Ovary (tissue), 9 donors: ENCODE results near the gene SGK2. TPM values are rescaled to one million over a fixed set of nuclear protein-coding genes. Genes with fewer than 3 reads are reported as not detected.
A peak's percentile ranks its signal among the peaks of the same experiment; 100 is the strongest.
"Not testable (repeated sequence)": the region's sequence is repeated elsewhere in the genome, so short reads cannot be mapped to it uniquely, and the experiment has no call there.

Experiments
- DNase-seq, 5 donors: peaks; one replicate each; pipeline ENCODE4 v3.0.0-alpha.2; 2019 to 2020
- H3K27ac ChIP-seq, 2 donors: fragments of 200-600 bp; one replicate each; pipeline versions ENCODE4 v1.5.1 to v1.8.0; 2019 to 2022
- H3K27me3 ChIP-seq: fragments of 200-600 bp; one replicate; pipeline ENCODE4 v1.8.0; 2022
- H3K36me3 ChIP-seq: fragments of 200-600 bp; sonication (generic); one replicate; pipeline ENCODE4 v1.5.1; 2019
- H3K4me1 ChIP-seq: one replicate; pipeline ENCODE4 v1.8.1; 2013; ENCODE audit warnings: mild to moderate bottlenecking, moderate library complexity; ENCODE audit not compliant: insufficient read depth
- H3K4me3 ChIP-seq: fragments of 200-600 bp; sonication (generic); one replicate; pipeline ENCODE4 v1.5.1; 2017
- H3K9me3 ChIP-seq, 2 donors: fragments of 200-600 bp in 1 of 2; sonication (generic) in 1 of 2; one replicate each; pipeline versions ENCODE4 v1.5.1 to v1.8.1; 2013 to 2019; ENCODE audit warnings: mild to moderate bottlenecking in 1 of 2, moderate library complexity in 1 of 2
- CTCF ChIP-seq, 3 donors: fragments of 450-650 bp in 2 of 3; fragments of 200-600 bp in 1 of 3; IDR thresholded peaks; one replicate each; pipeline versions ENCODE4 v1.5.1 to v1.8.0; 2016 to 2022; ENCODE audit warnings: antibody characterized with exemption in 3 of 3, mild to moderate bottlenecking in 1 of 3
- EP300 ChIP-seq: sonication (generic); formaldehyde crosslinking; IDR thresholded peaks from one replicate; pipeline ENCODE4 v1.6.1; 2017; ENCODE audit warnings: antibody characterized with exemption
- POLR2A ChIP-seq: fragments of 450-650 bp; IDR thresholded peaks from one replicate; pipeline ENCODE4 v1.6.1; 2017; ENCODE audit warnings: antibody characterized with exemption, mild to moderate bottlenecking, moderate library complexity
- WGBS, 3 donors: extraction: QIAGEN DNeasy Blood & Tissue Kit in 1 of 3; methylation state at CpG; one replicate each; pipeline versions ENCODE4 v1.1.5 to v1.1.7; 2013 to 2017; 5-methylcytosine and 5-hydroxymethylcytosine counted together
- intact Hi-C, 4 donors: fragments of 100-400 bp; cut with DNase I; formaldehyde crosslinking; loops; one replicate each; pipeline versions ENCODE4 v1.11.0 to v1.15.1; 2022 to 2023
- polyA plus RNA-seq, 2 donors: library from polyadenylated mRNA; stranded (reverse); fragments of 200-250 nt in 1 of 2; fragments of 350-450 nt in 1 of 2; fragmentation: Illumina TruSeq in 1 of 2; extraction: RNeasy Lipid Tissue Mini Kit (QIAGEN cat#74804) in 1 of 2; gene quantifications; one replicate each; pipeline ENCODE4 v1.2.3, GENCODE V29; 2013 to 2014
- total RNA-seq, 7 donors: library from RNA; depleted of rRNA in 2 of 7; stranded (reverse); fragments of >200 nt in 2 of 7; fragmentation: NEBNext Ultra II Directional in 3 of 7; extraction: Animal tissue kit (Norgen Biotek cat#: 25700) in 3 of 7; gene quantifications; one replicate each; pipeline versions ENCODE4 v1.1.0 to v1.2.4, GENCODE V29; 2016 to 2023
- donor health status: DM: no; HTN: no; CAD: no; lungs with moderate emphysema.
- donor health status: DM: no; HTN: no; CAD: no.
- donor health status: Bipolar disorder and iron deficiency.
- donor health status: DM: yes; HTN: yes; CAD: no.
- donor health status: DM: no; HTN: no; CAD: no.
- donor health status: DM: yes; HTN: yes; CAD: no.

The SGK2 gene
- total and polyA plus RNA-seq, 9 donors: 1.2 to 4.5 (median 2.2) TPM

GRCh38 chr20:43590392-43591303 lies 31.8 kb downstream of the SGK2 start, which contains the start of gene IFT52:
TSS of gene IFT52 (plus strand) at chr20:43590937. CDS start at chr20:43594699, 3,762 bp downstream.
- Histone ChIP-seq H3K27me3 (no peaks in the 10 kb centered on the region), H3K9me3 (no peaks in the 10 kb centered on the region), H3K4me3 (peak within 1 kb of the TSS; percentile 94), H3K36me3 (no peaks in the 10 kb centered on the region), H3K4me1 (no peaks in the 10 kb centered on the region), H3K27ac (peak within 1 kb of the TSS; percentile 26 to 66)
- TF ChIP-seq POLR2A: peak; percentile 60
- TF ChIP-seq CTCF (IDR thresholded peaks at IDR 0.05): peak in 1 of 3 donors; percentile 9
- no peak for TF ChIP-seq EP300
- intact Hi-C loops: loop anchor here in 1 of 4 donors (10.0 kb wide), 2 partner anchors 56 to 1164 kb away; no protein-coding TSS in a partner anchor
- 0 to 1% (median 0%) methylated on average over 54 to 68 of the region's 68 CpGs for WGBS, 3 donors
- DNase-seq: peak; percentile 90 to 94 (median 93)

- intact Hi-C loops, H3K27me3 ChIP-seq, H3K4me1 ChIP-seq, H3K4me3 ChIP-seq, H3K36me3 ChIP-seq, DNase-seq, H3K9me3 ChIP-seq, H3K27ac ChIP-seq: not testable (repeated sequence)
- 84 to 91% (median 85%) methylated on average over 8 of the region's 8 CpGs for WGBS, 3 donors
Measured at GRCh38 chr20:43601960-43602359, 43.1 kb downstream of the SGK2 start.

GRCh38 chr20:43603124-43603523 lies 44.3 kb downstream of the SGK2 start:
- WGBS, 3 donors: 13 to 33% (median 23%) methylated on average over 1 of the region's 1 CpG
- no peak overlapping the region for H3K4me3 ChIP-seq
- no peak overlapping the region for H3K27ac ChIP-seq
- H3K36me3 ChIP-seq: no peaks in the 10 kb centered on the region
- no peak for DNase-seq
- no peaks in the 10 kb centered on the region for H3K27me3 ChIP-seq
- intact Hi-C loops: no loop called here
- TF ChIP-seq EP300: no peak
- no peak for TF ChIP-seq POLR2A
- TF ChIP-seq CTCF (IDR thresholded peaks at IDR 0.05): no peak
- H3K4me1 ChIP-seq: no peaks in the 10 kb centered on the region
- no peaks in the 10 kb centered on the region for H3K9me3 ChIP-seq

GRCh38 chr20:43605715-43606114 lies 46.9 kb downstream of the SGK2 start:
- no peak for TF ChIP-seq POLR2A
- TF ChIP-seq CTCF (IDR thresholded peaks at IDR 0.05): no peak
- no peak for TF ChIP-seq EP300
- Histone ChIP-seq H3K9me3 (no peaks in the 10 kb centered on the region), H3K27me3 (no peaks in the 10 kb centered on the region), H3K36me3 (no peaks in the 10 kb centered on the region), H3K27ac (no peak overlapping the region), H3K4me1 (no peaks in the 10 kb centered on the region), H3K4me3 (no peak overlapping the region)
- no peak for DNase-seq
- intact Hi-C loops: no loop called here
- 96 to 98% (median 96%) methylated on average over 9 of the region's 9 CpGs for WGBS, 3 donors

GRCh38 chr20:43607278-43607677 lies 48.5 kb downstream of the SGK2 start:
- WGBS, 3 donors: 96 to 98% (median 96%) methylated on average over 16 to 30 of the region's 30 CpGs
- H3K4me3 ChIP-seq, DNase-seq, H3K27me3 ChIP-seq, intact Hi-C loops, H3K4me1 ChIP-seq, H3K27ac ChIP-seq, H3K36me3 ChIP-seq, H3K9me3 ChIP-seq: not testable (repeated sequence)
